H1 (cell line): ENCODE data around the gene CASP1. TPM values are rescaled to one million over a fixed set of nuclear protein-coding genes. Genes with fewer than 3 reads are reported as not detected.

Source experiments
- CTCF ChIA-PET: fragments of 300-600 bp; sonication (Branson Sonifier 250); formaldehyde crosslinking; loops from one replicate; lab custom pipeline; 2021; ENCODE audit not compliant: partially characterized antibody; lab: Charles Lee
- POLR2A ChIA-PET: fragments of 300-600 bp; sonication (Branson Sonifier 250); formaldehyde crosslinking; loops from one replicate; lab custom pipeline; 2021; ENCODE audit warnings: inconsistent platforms; ENCODE audit not compliant: partially characterized antibody; lab: Charles Lee
- DNase-seq, 2 experiments: peaks; one replicate each; pipeline versions ENCODE4 v3.0.0 to v3.0.0-alpha.2; 2010 to 2022; ENCODE audit warnings: low spot score in 2 of 2, low read depth in 1 of 2, mixed read lengths in 1 of 2
- FAIRE-seq: peaks from 2 replicates; lab custom pipeline; 2011; peaks lifted over from hg19 to GRCh38; lab: Jason Lieb, UNC
- H2AFZ ChIP-seq: 2 replicates; pipeline ENCODE4 v1.8.1; 2012; ENCODE audit warnings: low read length, inconsistent platforms
- H2AK5ac ChIP-seq: 2 replicates; pipeline ENCODE4 v1.6.1; 2013; ENCODE audit warnings: low read depth, low read length
- H2BK120ac ChIP-seq: replicated peaks from 2 replicates; pipeline ENCODE3; 2013; ENCODE audit warnings: low read depth, low read length, inconsistent platforms
- H2BK12ac ChIP-seq: 2 replicates; pipeline ENCODE4 v1.6.1; 2013; ENCODE audit warnings: low read depth, low read length
- H2BK15ac ChIP-seq: 2 replicates; pipeline ENCODE4 v1.6.1; 2013; ENCODE audit warnings: low read length
- H2BK20ac ChIP-seq: 2 replicates; pipeline ENCODE4 v1.6.1; 2013; ENCODE audit warnings: low read length
- H2BK5ac ChIP-seq: 2 replicates; pipeline ENCODE4 v1.6.1; 2013; ENCODE audit warnings: low read depth, low read length
- H3K14ac ChIP-seq: 2 replicates; pipeline ENCODE4 v1.6.1; 2013; ENCODE audit warnings: inconsistent platforms; ENCODE audit not compliant: insufficient read length
- H3K18ac ChIP-seq: 2 replicates; pipeline ENCODE4 v1.6.1; 2013; ENCODE audit warnings: low read length; ENCODE audit errors: extremely low read depth
- H3K23ac ChIP-seq: 2 replicates; pipeline ENCODE4 v1.6.1; 2013; ENCODE audit warnings: inconsistent platforms; ENCODE audit not compliant: insufficient read length
- H3K23me2 ChIP-seq: 2 replicates; pipeline ENCODE4 v1.6.1; 2013; ENCODE audit warnings: low read depth, low read length
- H3K27ac ChIP-seq: 2 replicates; pipeline ENCODE4 v1.6.1; 2011; ENCODE audit warnings: low read depth, low read length, inconsistent platforms
- H3K27me3 ChIP-seq, 4 experiments: replicated peaks in 1 of 4; 1 replicate in 1 of 4; 2 replicates in 3 of 4; pipeline versions ENCODE4 v1.6.1 to v1.8.1; 2011 to 2013; ENCODE audit warnings: low read length in 3 of 4, mild to moderate bottlenecking in 3 of 4, inconsistent platforms in 2 of 4, mixed read lengths in 2 of 4, moderate library complexity in 1 of 4; ENCODE audit not compliant: control insufficient read depth in 3 of 4, insufficient read depth in 3 of 4; ENCODE audit errors: extremely low read depth in 1 of 4
- H3K36me3 ChIP-seq, 4 experiments: 2 replicates each; pipeline versions ENCODE4 v1.6.1 to v1.8.1; 2011 to 2013; ENCODE audit warnings: mild to moderate bottlenecking in 4 of 4, low read length in 3 of 4, moderate library complexity in 2 of 4, control low read depth in 1 of 4, inconsistent platforms in 1 of 4; ENCODE audit not compliant: insufficient read depth in 4 of 4, control insufficient read depth in 2 of 4
- H3K4ac ChIP-seq: replicated peaks from 2 replicates; pipeline ENCODE3; 2013; ENCODE audit warnings: low read length, low read depth, mixed read lengths, inconsistent platforms; ENCODE audit not compliant: insufficient read length
- H3K4me1 ChIP-seq, 4 experiments: replicated peaks in 1 of 4; 1 replicate in 1 of 4; 2 replicates in 3 of 4; pipeline versions ENCODE4 v1.6.1 to v1.8.1; 2011 to 2013; ENCODE audit warnings: low read length in 3 of 4, inconsistent platforms in 2 of 4, mixed read lengths in 1 of 4; ENCODE audit not compliant: insufficient read depth in 4 of 4, control insufficient read depth in 3 of 4
- H3K4me2 ChIP-seq, 2 experiments: 2 replicates each; pipeline versions ENCODE4 v1.6.1 to v1.8.1; 2011 to 2013; ENCODE audit warnings: low read depth in 2 of 2, low read length in 2 of 2, control low read depth in 1 of 2, inconsistent platforms in 1 of 2, mild to moderate bottlenecking in 1 of 2; ENCODE audit not compliant: insufficient read depth in 1 of 2
- H3K4me3 ChIP-seq, 4 experiments: fragments of 200-600, 300-600 bp in 1 of 4; sonication (generic), shearing (Covaris generic), sonication (Bioruptor Twin) in 1 of 4; 2 replicates each; pipeline versions ENCODE4 v1.5.1 to v1.8.1; 2011 to 2016; ENCODE audit warnings: low read length in 4 of 4, low read depth in 3 of 4, control low read depth in 2 of 4, inconsistent platforms in 2 of 4, mild to moderate bottlenecking in 2 of 4, mixed read lengths in 1 of 4, moderate library complexity in 1 of 4; ENCODE audit not compliant: insufficient read depth in 2 of 4; ENCODE audit errors: extremely low read depth in 1 of 4
- H3K56ac ChIP-seq: replicated peaks from 2 replicates; pipeline ENCODE3; 2013; ENCODE audit warnings: low read depth, mild to moderate bottlenecking, mixed read lengths, low read length, inconsistent platforms; ENCODE audit not compliant: insufficient read length
- H3K79me1 ChIP-seq: 2 replicates; pipeline ENCODE4 v1.6.1; 2013; ENCODE audit warnings: low read depth, low read length, control low read depth
- H3K79me2 ChIP-seq, 2 experiments: 2 replicates each; pipeline versions ENCODE4 v1.6.1 to v1.8.1; 2012 to 2013; ENCODE audit warnings: low read length in 2 of 2, mild to moderate bottlenecking in 2 of 2, inconsistent platforms in 1 of 2; ENCODE audit not compliant: insufficient read depth in 2 of 2, control insufficient read depth in 1 of 2
- H3K9ac ChIP-seq, 4 experiments: replicated peaks in 1 of 4; 1 replicate in 1 of 4; 2 replicates in 3 of 4; pipeline versions ENCODE4 v1.6.1 to v1.8.1; 2011 to 2013; ENCODE audit warnings: low read depth in 3 of 4, low read length in 3 of 4, control low read depth in 2 of 4, mild to moderate bottlenecking in 2 of 4, moderate library complexity in 2 of 4, inconsistent platforms in 1 of 4; ENCODE audit errors: extremely low read depth in 1 of 4
- H3K9me3 ChIP-seq, 2 experiments: 2 replicates each; pipeline versions ENCODE4 v1.6.1 to v1.8.1; 2012 to 2013; ENCODE audit warnings: mild to moderate bottlenecking in 2 of 2, moderate library complexity in 2 of 2, control low read depth in 1 of 2, inconsistent platforms in 1 of 2, low read depth in 1 of 2, low read length in 1 of 2, mixed read lengths in 1 of 2; ENCODE audit not compliant: insufficient read depth in 2 of 2
- H4K20me1 ChIP-seq, 2 experiments: replicated peaks in 1 of 2; 2 replicates each; pipeline versions ENCODE3 to v1.8.1; 2011 to 2013; ENCODE audit warnings: inconsistent platforms in 2 of 2, low read length in 2 of 2, mild to moderate bottlenecking in 1 of 2; ENCODE audit not compliant: insufficient read depth in 2 of 2, control insufficient read depth in 1 of 2
- H4K5ac ChIP-seq: 2 replicates; pipeline ENCODE4 v1.6.1; 2013; ENCODE audit warnings: low read length, low read depth, mixed read lengths, inconsistent platforms; ENCODE audit not compliant: insufficient read length
- H4K8ac ChIP-seq: 2 replicates; pipeline ENCODE4 v1.8.0; 2013; ENCODE audit warnings: mild to moderate bottlenecking, moderate library complexity, low read length, inconsistent platforms; ENCODE audit not compliant: insufficient read depth; ENCODE audit errors: extremely low read depth
- H4K91ac ChIP-seq: replicated peaks from 2 replicates; pipeline ENCODE3; 2013; ENCODE audit warnings: low read length, mixed read lengths, inconsistent platforms; ENCODE audit not compliant: insufficient read length
- GABPA ChIP-seq: IDR thresholded peaks from 2 replicates; pipeline ENCODE4 v1.6.1; 2011; ENCODE audit warnings: mild to moderate bottlenecking, low read length, moderate library complexity, borderline replicate concordance; ENCODE audit not compliant: insufficient read depth
- WGBS, 2 experiments: shearing (Covaris generic) in 1 of 2; methylation state at CpG; one replicate each; pipeline versions ENCODE4 v1.1.6 to v1.1.7; 2013 to 2015; ENCODE audit warnings: low lambda C conversion rate in 2 of 2, mixed read lengths in 2 of 2, inconsistent platforms in 1 of 2, low coverage in 1 of 2, missing lambda C conversion rate in 1 of 2; ENCODE audit not compliant: insufficient replicate concordance in 2 of 2, insufficient coverage in 1 of 2, insufficient read length in 1 of 2; ENCODE audit errors: extremely low coverage in 1 of 2, missing lambda C conversion rate in 1 of 2; 5-methylcytosine and 5-hydroxymethylcytosine counted together
- polyA plus RNA-seq, 7 experiments: library from polyadenylated mRNA; depleted of rRNA in 3 of 7; stranded (reverse) in 5 of 7; unstranded in 2 of 7; fragments of >200 nt in 5 of 7; fragments of 200-250 nt in 2 of 7; gene quantifications; 1 replicate in 5 of 7; 2 replicates in 1 of 7; 4 replicates in 1 of 7; pipeline versions ENCODE4 v1.2.1 to v1.2.3, GENCODE V29; 2011 to 2013; ENCODE audit warnings: missing spikeins in 2 of 7, mixed read lengths in 2 of 7
- total RNA-seq: library from RNA; stranded (reverse); fragmentation: NEBNext Ultra II Directional; extraction: Animal tissue kit (Norgen Biotek cat#: 25700); gene quantifications from 2 replicates; pipeline ENCODE4 v1.2.1, GENCODE V29; 2021

The CASP1 gene
- total and polyA plus RNA-seq, 2 of the 8 experiments (the other 6 are each of a cell fraction or from before 2014, with no cell fraction given): not detected

DNA sequence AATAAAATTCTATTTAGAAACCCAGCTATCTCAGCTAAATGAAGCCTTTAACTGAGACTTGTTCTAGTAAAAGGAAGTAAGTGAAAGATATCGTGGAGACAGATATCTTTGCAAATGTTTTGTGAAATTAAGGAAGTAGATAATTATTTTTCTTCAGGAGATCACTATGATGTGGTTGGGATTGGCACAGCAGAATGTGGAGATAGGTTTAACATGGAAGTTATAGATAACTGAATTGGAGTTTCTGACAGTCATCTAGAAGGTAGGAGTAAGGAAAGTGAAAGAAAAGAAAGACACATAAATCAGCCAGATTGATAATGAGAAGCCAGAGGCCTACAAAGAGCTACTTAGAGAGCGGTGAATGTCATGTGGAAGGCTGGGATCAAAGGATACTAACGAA, 7.3 kb downstream of the CASP1 start:
- Histone ChIP-seq H3K4ac (no peak overlapping the region), H3K36me3 (no peaks in the 10 kb centered on the region), H3K18ac (no peak overlapping the region), H3K27ac (no peak overlapping the region), H3K27me3 (no peaks in the 10 kb centered on the region), H3K4me1 (no peaks in the 10 kb centered on the region), H3K79me1 (no peaks in the 10 kb centered on the region), H3K56ac (no peak overlapping the region), H2AFZ (no peak overlapping the region), H2BK5ac (no peak overlapping the region), H4K8ac (no peak overlapping the region), H3K9ac (no peak overlapping the region), H4K91ac (no peak overlapping the region), H2BK120ac (no peak overlapping the region), H3K79me2 (no peaks in the 10 kb centered on the region), H2BK15ac (no peak overlapping the region), H2AK5ac (no peak overlapping the region), H3K23ac (no peak overlapping the region), H2BK20ac (no peak overlapping the region), H3K4me3 (no peak overlapping the region), H3K9me3 (no peaks in the 10 kb centered on the region), H3K14ac (no peak overlapping the region), H4K20me1 (no peaks in the 10 kb centered on the region), H2BK12ac (no peak overlapping the region), H3K4me2 (no peak overlapping the region), H4K5ac (no peak overlapping the region), H3K23me2 (no peaks in the 10 kb centered on the region)
- no peak for FAIRE-seq
- POLR2A ChIA-PET: no interaction called here
- DNase-seq: no peak
- CTCF ChIA-PET: no interaction called here
- 92% methylated on average over 3 of the region's 3 CpGs; no CpG with 5 or more reads in 1 of the 2 experiments for WGBS, 2 experiments
- TF ChIP-seq GABPA: no peak
